GM23248 (cell line): ENCODE results near the gene SPATS2L. TPM values are rescaled to one million over a fixed set of nuclear protein-coding genes. Genes with fewer than 3 reads are reported as not detected.
A peak's percentile ranks its signal among the peaks of the same experiment; 100 is the strongest.

Experiments used
- DNase-seq: peaks from one replicate; pipeline ENCODE4 v3.0.0-alpha.2; 2015
- H2AFZ ChIP-seq: fragments of 200-600 bp; sonication (generic); 2 replicates; pipeline ENCODE4 v1.6.1; 2016; ENCODE audit warnings: antibody characterized with exemption
- H3F3A ChIP-seq: fragments of 200-600 bp; sonication (generic); 2 replicates; pipeline ENCODE4 v1.6.1; 2016; ENCODE audit warnings: mild to moderate bottlenecking, antibody characterized with exemption, mixed run types; ENCODE audit not compliant: insufficient read depth
- H3K27ac ChIP-seq: fragments of 200-600 bp; sonication (generic); 2 replicates; pipeline ENCODE4 v1.5.1; 2016; ENCODE audit warnings: mild to moderate bottlenecking
- H3K27me3 ChIP-seq: fragments of 200-600 bp; sonication (generic); replicated peaks from 2 replicates; pipeline ENCODE4 v1.6.1; 2016; ENCODE audit warnings: mild to moderate bottlenecking; ENCODE audit not compliant: insufficient read depth
- H3K36me3 ChIP-seq: fragments of 200-600 bp; sonication (generic); 2 replicates; pipeline ENCODE4 v1.6.1; 2016; ENCODE audit warnings: low read depth, mild to moderate bottlenecking
- H3K4me1 ChIP-seq: fragments of 200-600 bp; sonication (generic); 2 replicates; pipeline ENCODE4 v1.6.1; 2016; ENCODE audit warnings: mild to moderate bottlenecking; ENCODE audit not compliant: insufficient read depth
- H3K4me2 ChIP-seq: fragments of 200-600 bp; sonication (generic); one replicate; pipeline ENCODE4 v1.6.1; 2016; ENCODE audit warnings: mild to moderate bottlenecking; ENCODE audit not compliant: unreplicated experiment
- H3K4me3 ChIP-seq: fragments of 200-600 bp; sonication (generic); 2 replicates; pipeline ENCODE4 v1.5.1; 2016; ENCODE audit warnings: mild to moderate bottlenecking
- H3K79me2 ChIP-seq: fragments of 200-600 bp; sonication (generic); 2 replicates; pipeline ENCODE4 v1.6.1; 2016; ENCODE audit warnings: mild to moderate bottlenecking; ENCODE audit not compliant: insufficient read depth
- H3K9ac ChIP-seq: fragments of 200-600 bp; sonication (generic); 2 replicates; pipeline ENCODE4 v1.6.1; 2016; ENCODE audit warnings: mild to moderate bottlenecking
- H3K9me2 ChIP-seq: fragments of 200-600 bp; sonication (generic); 2 replicates; pipeline ENCODE4 v1.6.1; 2016; ENCODE audit warnings: mixed run types, mild to moderate bottlenecking, moderate library complexity; ENCODE audit not compliant: insufficient read depth
- H3K9me3 ChIP-seq: fragments of 200-600 bp; sonication (generic); one replicate; pipeline ENCODE4 v1.6.1; 2017; ENCODE audit warnings: low read depth
- H4K20me1 ChIP-seq: fragments of 200-600 bp; sonication (generic); 2 replicates; pipeline ENCODE4 v1.6.0; 2016; ENCODE audit not compliant: insufficient read depth
- EZH2 ChIP-seq: fragments of 200-600 bp; sonication (generic); IDR thresholded peaks from 2 replicates; pipeline ENCODE4 v1.6.1; 2018; ENCODE audit warnings: antibody characterized with exemption, mild to moderate bottlenecking; ENCODE audit not compliant: insufficient read depth, poor library complexity, severe bottlenecking
- EZH2phosphoT487 ChIP-seq: fragments of 200-600 bp; sonication (generic); IDR thresholded peaks from 2 replicates; pipeline ENCODE4 v1.6.1; 2018; ENCODE audit warnings: antibody characterized with exemption, moderate library complexity, mild to moderate bottlenecking, low read depth; ENCODE audit not compliant: insufficient read depth
- WGBS, 2 experiments: methylation state at CpG; one replicate each; pipeline ENCODE4 v1.1.6; 2015 to 2017; ENCODE audit warnings: low lambda C conversion rate in 2 of 2, low coverage in 1 of 2; ENCODE audit errors: missing lambda C conversion rate in 2 of 2; 5-methylcytosine and 5-hydroxymethylcytosine counted together
- in situ Hi-C: fragments of 300-500 bp; cut with MboI; formaldehyde crosslinking; loops from 2 replicates; pipeline ENCODE4 v1.15.0; 2020
- polyA plus RNA-seq: library from polyadenylated mRNA; unstranded; fragments of >200 nt; fragmentation: Nextera tagmentation; extraction: Ambion mirVana; gene quantifications from 2 replicates; pipeline ENCODE4 v1.2.1, GENCODE V29; 2016
- total RNA-seq: library from RNA; depleted of rRNA; stranded (reverse); fragments of >200 nt; shearing (Covaris generic); gene quantifications from 2 replicates; pipeline ENCODE4 v1.2.3, GENCODE V29; 2014

SPATS2L gene
- total and polyA plus RNA-seq, 2 experiments from 2014 or later: 78.3 to 128 TPM

DNA sequence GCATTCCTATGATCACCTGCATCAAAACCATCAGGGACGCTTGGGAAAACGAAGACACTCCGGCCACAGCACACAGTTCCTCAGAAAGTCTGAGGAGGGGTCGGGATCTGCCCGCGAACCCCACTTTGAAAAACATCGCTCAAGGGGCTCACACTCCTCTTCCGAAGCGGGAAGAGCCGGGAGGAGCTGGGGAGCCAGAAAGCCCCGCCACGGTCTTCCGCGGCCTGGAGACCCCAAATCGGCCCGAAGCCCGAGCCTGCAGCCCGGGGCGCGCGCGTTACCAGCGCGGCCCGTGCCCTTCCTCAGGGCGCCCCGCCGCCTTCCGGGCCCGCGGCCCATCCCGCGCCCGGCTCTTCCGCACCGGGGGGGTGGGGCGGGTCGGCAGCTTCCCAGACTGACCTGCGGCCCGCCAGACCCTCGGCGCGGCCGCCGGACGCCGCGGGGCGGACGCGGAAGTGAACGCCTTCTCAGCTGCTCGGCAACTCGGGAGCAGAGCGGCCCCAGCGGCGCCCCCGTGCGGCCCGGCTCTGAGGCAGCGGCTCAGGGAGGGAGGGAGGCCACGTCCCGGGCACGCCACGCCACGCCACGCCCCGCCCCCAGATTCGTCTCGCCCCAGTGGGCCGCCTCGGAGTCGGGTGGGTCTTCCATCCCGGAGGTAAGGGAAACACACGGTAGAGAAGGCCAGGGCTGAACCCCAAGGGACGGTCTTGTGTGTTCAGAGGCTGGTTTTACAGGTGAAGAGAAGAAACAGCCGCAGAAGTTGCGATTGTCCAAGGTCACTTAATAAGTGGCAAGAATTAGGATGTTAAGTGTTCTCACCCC, 203.3 kb downstream of the SPATS2L start, which contains the start of gene KCTD18:
Gene KCTD18 (minus strand): TSS at position 457 of the 822 bp plus-strand sequence. CDS start 3,052 bp downstream, outside the sequence.
- peak; percentile 92 for DNase-seq
- Histone ChIP-seq H3F3A (no peaks in the 10 kb centered on the region), H3K27ac (peak within 1 kb of the TSS; percentile 33), H3K27me3 (no peaks in the 10 kb centered on the region), H3K9me2 (no peaks in the 10 kb centered on the region), H4K20me1 (no peaks in the 10 kb centered on the region), H3K36me3 (no peaks in the 10 kb centered on the region), H3K79me2 (peaks cover 23% of the 10 kb centered on the region), H3K4me1 (no peaks in the 10 kb centered on the region; the same call in 1 of the 2 replicates), H3K4me3 (peak within 1 kb of the TSS; percentile 87), H3K9ac (peak within 1 kb of the TSS; percentile 94), H3K9me3 (no peaks in the 10 kb centered on the region), H3K4me2 (peak within 1 kb of the TSS; percentile 98), H2AFZ (peak within 1 kb of the TSS; percentile 97)
- WGBS, 2 experiments: 0 to 2% methylated on average over 28 to 30 of the region's 78 CpGs
- TF ChIP-seq EZH2phosphoT487 (no peak), EZH2 (no peak)
- in situ Hi-C loops: no loop called here

DNA sequence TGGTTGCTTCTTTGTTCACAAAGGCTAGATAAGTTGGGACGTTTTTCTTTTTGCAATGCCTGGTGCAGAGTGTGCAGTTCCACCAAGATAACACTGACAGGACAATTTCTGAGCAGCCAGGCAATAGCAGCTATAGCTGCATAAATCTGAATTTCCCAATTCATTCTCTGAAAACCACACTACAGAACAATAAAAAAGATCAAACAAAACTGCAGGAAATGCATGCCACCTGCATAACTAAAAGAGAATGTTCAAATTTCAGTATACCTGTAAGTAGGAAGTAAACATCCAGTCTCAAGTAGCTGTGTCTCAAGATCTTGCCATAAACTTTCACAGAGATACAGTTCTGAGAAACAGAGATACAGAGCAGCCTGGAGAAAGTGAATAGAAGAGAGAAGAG, 208.7 kb downstream of the SPATS2L start:
- no peak overlapping the region for H3K4me3 ChIP-seq
- no peak overlapping the region for H2AFZ ChIP-seq
- no peaks in the 10 kb centered on the region for H3K36me3 ChIP-seq
- no peak for TF ChIP-seq EZH2
- no peak for DNase-seq
- H3K4me1 ChIP-seq: no peaks in the 10 kb centered on the region
- H3K4me2 ChIP-seq: no peak overlapping the region
- no peaks in the 10 kb centered on the region for H3K79me2 ChIP-seq
- 0 to 8% methylated on average over 1 of the region's 1 CpG for whole genome bisulfite sequencing, 2 experiments
- no peaks in the 10 kb centered on the region for H3K9me3 ChIP-seq
- no peak overlapping the region for H3K27ac ChIP-seq
- H3K9ac ChIP-seq: no peak overlapping the region
- H3K27me3 ChIP-seq: no peaks in the 10 kb centered on the region
- no peaks in the 10 kb centered on the region for H4K20me1 ChIP-seq
- no peaks in the 10 kb centered on the region for H3F3A ChIP-seq
- no peaks in the 10 kb centered on the region for H3K9me2 ChIP-seq
- in situ Hi-C loops: no loop called here

DNA sequence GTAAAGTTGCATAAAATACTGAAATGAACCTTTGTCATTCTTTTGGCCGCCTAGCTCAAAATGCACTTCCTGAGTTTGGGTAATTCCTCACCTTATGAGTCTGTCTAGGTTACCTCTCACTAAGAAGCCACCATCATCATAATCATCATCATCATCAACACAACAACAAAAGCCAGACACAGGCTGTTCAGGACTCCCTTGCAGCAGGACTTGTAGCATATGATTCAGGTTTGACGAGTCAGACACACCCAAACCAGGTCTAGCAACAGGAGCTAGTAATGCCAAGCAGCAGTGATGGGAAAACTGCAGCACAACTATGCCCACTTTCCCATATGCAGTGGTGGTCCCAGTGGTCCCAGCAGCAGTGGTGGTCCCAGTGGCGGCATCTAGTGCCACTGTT, 216.7 kb downstream of the SPATS2L start:
- no peaks in the 10 kb centered on the region for H3F3A ChIP-seq
- DNase-seq: peak; percentile 14
- no peak overlapping the region for H2AFZ ChIP-seq
- no peak for TF ChIP-seq EZH2phosphoT487
- no peak for TF ChIP-seq EZH2
- H3K36me3 ChIP-seq: no peaks in the 10 kb centered on the region
- H3K9me2 ChIP-seq: no peaks in the 10 kb centered on the region
- H3K4me2 ChIP-seq: no peak overlapping the region
- WGBS, 2 experiments: 45 to 49% methylated on average over 3 of the region's 3 CpGs
- H4K20me1 ChIP-seq: no peaks in the 10 kb centered on the region
- peaks cover 18% of the 10 kb centered on the region for H3K79me2 ChIP-seq
- no peaks in the 10 kb centered on the region for H3K9me3 ChIP-seq
- H3K27ac ChIP-seq: no peak overlapping the region
- H3K9ac ChIP-seq: no peak overlapping the region
- in situ Hi-C loops: no loop called here
- H3K4me3 ChIP-seq: no peak overlapping the region
- no peaks in the 10 kb centered on the region for H3K27me3 ChIP-seq
- peaks cover 12% of the 10 kb centered on the region; the same call in 1 of the 2 replicates for H3K4me1 ChIP-seq

DNA sequence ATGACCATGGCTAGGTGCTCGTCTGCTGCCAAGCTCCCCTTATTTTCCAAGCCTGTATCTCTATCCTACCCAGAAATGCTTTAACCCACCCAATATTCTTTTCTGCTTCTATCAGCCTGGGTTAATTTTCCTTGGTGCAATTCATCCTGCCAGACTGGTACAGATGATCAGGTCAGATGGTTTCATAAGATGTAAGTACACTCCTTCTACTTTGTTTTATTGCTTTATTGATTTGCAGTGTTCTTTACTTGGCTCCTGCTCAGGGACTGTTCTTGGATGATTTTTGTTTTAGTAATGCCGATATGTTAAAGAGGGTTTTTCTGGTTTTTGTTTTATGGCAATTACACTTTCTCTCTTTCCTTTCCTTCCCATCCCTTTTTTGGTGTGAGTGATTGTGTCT, 217.1 kb downstream of the SPATS2L start:
- no peaks in the 10 kb centered on the region for H3F3A ChIP-seq
- in situ Hi-C loops: no loop called here
- no peak overlapping the region for H3K27ac ChIP-seq
- no peaks in the 10 kb centered on the region for H3K9me3 ChIP-seq
- DNase-seq: no peak
- TF ChIP-seq EZH2 (no peak), EZH2phosphoT487 (no peak)
- peaks cover 12% of the 10 kb centered on the region; the same call in 1 of the 2 replicates for H3K4me1 ChIP-seq
- H3K27me3 ChIP-seq: no peaks in the 10 kb centered on the region
- no peaks in the 10 kb centered on the region for H3K9me2 ChIP-seq
- WGBS, 2 experiments: 72 to 74% methylated on average over 2 of the region's 2 CpGs
- H3K4me3 ChIP-seq: no peak overlapping the region
- H3K79me2 ChIP-seq: peaks cover 22% of the 10 kb centered on the region
- H3K36me3 ChIP-seq: no peaks in the 10 kb centered on the region
- H2AFZ ChIP-seq: no peak overlapping the region
- no peaks in the 10 kb centered on the region for H4K20me1 ChIP-seq
- H3K9ac ChIP-seq: no peak overlapping the region
- H3K4me2 ChIP-seq: no peak overlapping the region

DNA sequence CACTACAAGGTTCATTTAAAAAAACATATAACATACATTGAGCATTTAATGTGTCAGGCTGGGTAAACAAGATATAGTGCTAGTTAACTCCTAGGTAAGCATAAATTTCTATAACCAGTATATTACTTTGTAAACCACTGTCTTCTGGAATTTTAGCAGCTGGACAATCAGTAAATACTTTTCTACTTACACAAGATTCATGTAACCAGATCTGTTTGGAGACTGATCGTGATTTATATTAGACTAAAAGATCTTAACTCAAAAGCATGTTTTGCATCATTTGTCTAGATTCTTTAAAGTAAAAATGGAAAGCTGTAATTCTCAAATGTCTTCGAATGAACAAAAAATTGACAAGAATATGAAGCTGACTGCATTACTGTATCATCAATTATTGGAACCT, 218.6 kb downstream of the SPATS2L start:
- Histone ChIP-seq H3K9me3 (no peaks in the 10 kb centered on the region), H3K9me2 (no peaks in the 10 kb centered on the region), H3K27me3 (no peaks in the 10 kb centered on the region), H3K9ac (peak overlapping the region; percentile 76), H3K4me3 (peak overlapping the region; percentile 89), H2AFZ (peak overlapping the region; percentile 83), H3F3A (no peaks in the 10 kb centered on the region), H3K4me2 (peak overlapping the region; percentile 85), H4K20me1 (no peaks in the 10 kb centered on the region), H3K36me3 (no peaks in the 10 kb centered on the region), H3K79me2 (peaks cover 37% of the 10 kb centered on the region), H3K27ac (no peak overlapping the region), H3K4me1 (peaks cover 12% of the 10 kb centered on the region; the same call in 1 of the 2 replicates)
- TF ChIP-seq EZH2: no peak
- no peak for TF ChIP-seq EZH2phosphoT487
- in situ Hi-C loops: no loop called here
- no peak for DNase-seq
- 62 to 74% methylated on average over 2 of the region's 2 CpGs for WGBS, 2 experiments
